ENCODE measurements around the gene KDM6A. TPM values are rescaled to one million over a fixed set of nuclear protein-coding genes. Genes with fewer than 3 reads are reported as not detected.

The KDM6A gene
- total and polyA plus RNA-seq, 9 of the 15 experiments (the other 6 are each of a cell fraction or from before 2014, with no cell fraction given), result 8.4 to 34.3 (median 22.9) TPM

DNA sequence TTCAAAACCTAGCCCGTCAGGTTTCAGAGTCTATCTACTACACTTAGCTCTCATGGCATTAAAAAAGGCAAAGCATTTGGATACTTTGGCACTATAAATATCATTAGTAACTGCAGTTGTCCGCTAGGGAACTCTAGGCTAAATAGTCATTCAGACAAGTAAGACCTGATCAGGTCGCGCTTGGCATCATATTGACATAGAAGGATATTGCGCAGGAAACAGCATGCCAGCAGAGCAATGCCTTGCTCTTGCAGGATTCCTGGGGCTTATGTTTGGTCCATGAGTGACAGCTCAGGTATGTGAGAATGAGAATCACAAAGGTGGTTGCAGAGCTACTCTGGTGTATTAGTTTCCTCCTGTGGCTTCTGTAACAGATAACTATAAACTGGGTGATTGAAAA is 62.7 kb downstream of the KDM6A start:
- WGBS (ENCODE audit: insufficient coverage, low coverage, missing lambda C conversion rate), result 91% methylated on average over 4 of the region's 5 CpGs
- POLR2A ChIA-PET, result interaction anchor here (0.8 kb wide), 1 partner anchor 10 kb away, joined by 3 read pairs; no protein-coding TSS in a partner anchor

More for the DNA sequence above, 62.7 kb downstream of the KDM6A start:
- no peak overlapping the region for H3K4me2 ChIP-seq (ENCODE audit: insufficient read depth, low read length)
- H3K4me3 ChIP-seq, result no peak overlapping the region
- H3K9me1 ChIP-seq (ENCODE audit: control insufficient read depth, insufficient read depth, low read length), result peaks cover 3% of the 10 kb centered on the region
- H3K27me3 ChIP-seq (ENCODE audit: control insufficient read depth in 2 of 2, insufficient read depth in 2 of 2, low read length in 2 of 2), result no peaks in the 10 kb centered on the region
- ATAC-seq, result no peak
- no peak for FAIRE-seq
- DNase-seq (ENCODE audit: extremely low read depth in 1 of 4, low spot score in 3 of 4), result no peak
- TF ChIP-seq, protein P1, sequence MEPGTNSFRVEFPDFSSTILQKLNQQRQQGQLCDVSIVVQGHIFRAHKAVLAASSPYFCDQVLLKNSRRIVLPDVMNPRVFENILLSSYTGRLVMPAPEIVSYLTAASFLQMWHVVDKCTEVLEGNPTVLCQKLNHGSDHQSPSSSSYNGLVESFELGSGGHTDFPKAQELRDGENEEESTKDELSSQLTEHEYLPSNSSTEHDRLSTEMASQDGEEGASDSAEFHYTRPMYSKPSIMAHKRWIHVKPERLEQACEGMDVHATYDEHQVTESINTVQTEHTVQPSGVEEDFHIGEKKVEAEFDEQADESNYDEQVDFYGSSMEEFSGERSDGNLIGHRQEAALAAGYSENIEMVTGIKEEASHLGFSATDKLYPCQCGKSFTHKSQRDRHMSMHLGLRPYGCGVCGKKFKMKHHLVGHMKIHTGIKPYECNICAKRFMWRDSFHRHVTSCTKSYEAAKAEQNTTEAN (CRISPR knock-in tag; IDR thresholded peaks at IDR 0.05), result no peak
- TF ChIP-seq, protein P2, sequence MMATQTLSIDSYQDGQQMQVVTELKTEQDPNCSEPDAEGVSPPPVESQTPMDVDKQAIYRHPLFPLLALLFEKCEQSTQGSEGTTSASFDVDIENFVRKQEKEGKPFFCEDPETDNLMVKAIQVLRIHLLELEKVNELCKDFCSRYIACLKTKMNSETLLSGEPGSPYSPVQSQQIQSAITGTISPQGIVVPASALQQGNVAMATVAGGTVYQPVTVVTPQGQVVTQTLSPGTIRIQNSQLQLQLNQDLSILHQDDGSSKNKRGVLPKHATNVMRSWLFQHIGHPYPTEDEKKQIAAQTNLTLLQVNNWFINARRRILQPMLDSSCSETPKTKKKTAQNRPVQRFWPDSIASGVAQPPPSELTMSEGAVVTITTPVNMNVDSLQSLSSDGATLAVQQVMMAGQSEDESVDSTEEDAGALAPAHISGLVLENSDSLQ (IDR thresholded peaks at IDR 0.05), result peak; percentile 57
- H2AFZ ChIP-seq (ENCODE audit: low read depth, low read length), result no peak overlapping the region
- intact Hi-C loops (cut with micrococcal nuclease) (no loop called here), in situ Hi-C loops (cut with MboI) (no loop called here)
- H4K20me1 ChIP-seq (replicated peaks; ENCODE audit: control insufficient read depth, insufficient read depth, low read length), result peaks cover 23% of the 10 kb centered on the region; the same call in 1 of the 2 replicates
- CTCF ChIA-PET (ENCODE audit: low intra/inter-chr PET ratio), result no interaction called here
- peaks cover 97% of the 10 kb centered on the region for H3K79me2 ChIP-seq (ENCODE audit: control insufficient read depth, insufficient read depth, low read length)
- H3K27ac ChIP-seq (ENCODE audit: extremely low read depth, low read depth, low read length), result no peak overlapping the region
- H3K9me3 ChIP-seq (replicated peaks; ENCODE audit: control insufficient read depth, insufficient read depth, low read depth, low read length), result no peaks in the 10 kb centered on the region
- H3K4me1 ChIP-seq (replicated peaks in 1 of 2; ENCODE audit: control insufficient read depth in 2 of 2, insufficient read depth in 2 of 2, low read length in 2 of 2), result peaks cover 0 to 19% of the 10 kb centered on the region in 2 experiments; a peak in 3 of 5 replicates
- H3K9ac ChIP-seq (ENCODE audit: insufficient read depth in 1 of 2, low read depth in 2 of 2, low read length in 2 of 2), result no peak overlapping the region
- no peaks in the 10 kb centered on the region for H3K36me3 ChIP-seq (ENCODE audit: control insufficient read depth, insufficient read depth, low read length)
- no TSS peak for BruUV-seq (replicated peaks)
